Measurements from ENCODE around the gene MED15. TPM values are rescaled to one million over a fixed set of nuclear protein-coding genes. Genes with fewer than 3 reads are reported as not detected.

The MED15 gene
- total and polyA plus RNA-seq, 2 experiments from 2014 or later = 29.2 to 43.5 TPM

GRCh38 chr22:20487715-20488114, 19.7 kb upstream of the MED15 start:
- Histone ChIP-seq H3K4me2 (no peak overlapping the region), H3F3A (replicated peaks; ENCODE audit: low read depth) (no peaks in the 10 kb centered on the region), H3K4me1 (ENCODE audit: insufficient read depth) (no peaks in the 10 kb centered on the region), H3K79me2 (replicated peaks; ENCODE audit: insufficient read depth) (no peaks in the 10 kb centered on the region), H4K20me1 (replicated peaks; ENCODE audit: insufficient read depth) (0 out of 2 replicates have a peak, but pooled peaks cover 3% of the 10 kb centered on the region), H3K27ac (ENCODE audit: low read depth) (no peak overlapping the region), H3K27me3 (ENCODE audit: insufficient read depth) (no peaks in the 10 kb centered on the region), H3K9me2 (ENCODE audit: insufficient read depth) (0 out of 2 replicates have a peak, but pooled peaks cover 3% of the 10 kb centered on the region), H3K36me3 (ENCODE audit: insufficient read depth) (no peaks in the 10 kb centered on the region), H2AFZ (no peak overlapping the region), H3K4me3 (no peak overlapping the region)
- TF ChIP-seq, protein P1, sequence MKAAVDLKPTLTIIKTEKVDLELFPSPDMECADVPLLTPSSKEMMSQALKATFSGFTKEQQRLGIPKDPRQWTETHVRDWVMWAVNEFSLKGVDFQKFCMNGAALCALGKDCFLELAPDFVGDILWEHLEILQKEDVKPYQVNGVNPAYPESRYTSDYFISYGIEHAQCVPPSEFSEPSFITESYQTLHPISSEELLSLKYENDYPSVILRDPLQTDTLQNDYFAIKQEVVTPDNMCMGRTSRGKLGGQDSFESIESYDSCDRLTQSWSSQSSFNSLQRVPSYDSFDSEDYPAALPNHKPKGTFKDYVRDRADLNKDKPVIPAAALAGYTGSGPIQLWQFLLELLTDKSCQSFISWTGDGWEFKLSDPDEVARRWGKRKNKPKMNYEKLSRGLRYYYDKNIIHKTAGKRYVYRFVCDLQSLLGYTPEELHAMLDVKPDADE (IDR thresholded peaks at IDR 0.05) = no peak
- TF ChIP-seq ZNF462 (CRISPR knock-in tag; IDR thresholded peaks at IDR 0.05) (no peak), CREB1 (CRISPR knock-in tag; IDR thresholded peaks at IDR 0.05; ENCODE audit: low read depth) (no peak), JUNB (IDR thresholded peaks at IDR 0.05; ENCODE audit: unreplicated experiment) (no peak), ZNF331 (CRISPR knock-in tag; IDR thresholded peaks at IDR 0.05; ENCODE audit: low read depth) (no peak), NANOG (IDR thresholded peaks at IDR 0.05; ENCODE audit: borderline replicate concordance) (no peak), EZH2phosphoT487 (IDR thresholded peaks at IDR 0.05; ENCODE audit: unreplicated experiment) (no peak)
- TF ChIP-seq, protein P2, sequence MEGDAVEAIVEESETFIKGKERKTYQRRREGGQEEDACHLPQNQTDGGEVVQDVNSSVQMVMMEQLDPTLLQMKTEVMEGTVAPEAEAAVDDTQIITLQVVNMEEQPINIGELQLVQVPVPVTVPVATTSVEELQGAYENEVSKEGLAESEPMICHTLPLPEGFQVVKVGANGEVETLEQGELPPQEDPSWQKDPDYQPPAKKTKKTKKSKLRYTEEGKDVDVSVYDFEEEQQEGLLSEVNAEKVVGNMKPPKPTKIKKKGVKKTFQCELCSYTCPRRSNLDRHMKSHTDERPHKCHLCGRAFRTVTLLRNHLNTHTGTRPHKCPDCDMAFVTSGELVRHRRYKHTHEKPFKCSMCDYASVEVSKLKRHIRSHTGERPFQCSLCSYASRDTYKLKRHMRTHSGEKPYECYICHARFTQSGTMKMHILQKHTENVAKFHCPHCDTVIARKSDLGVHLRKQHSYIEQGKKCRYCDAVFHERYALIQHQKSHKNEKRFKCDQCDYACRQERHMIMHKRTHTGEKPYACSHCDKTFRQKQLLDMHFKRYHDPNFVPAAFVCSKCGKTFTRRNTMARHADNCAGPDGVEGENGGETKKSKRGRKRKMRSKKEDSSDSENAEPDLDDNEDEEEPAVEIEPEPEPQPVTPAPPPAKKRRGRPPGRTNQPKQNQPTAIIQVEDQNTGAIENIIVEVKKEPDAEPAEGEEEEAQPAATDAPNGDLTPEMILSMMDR (conservative IDR thresholded peaks at IDR 0.05; ENCODE audit: low read depth in 2 of 2) = no peak
- TF ChIP-seq, protein P3, sequence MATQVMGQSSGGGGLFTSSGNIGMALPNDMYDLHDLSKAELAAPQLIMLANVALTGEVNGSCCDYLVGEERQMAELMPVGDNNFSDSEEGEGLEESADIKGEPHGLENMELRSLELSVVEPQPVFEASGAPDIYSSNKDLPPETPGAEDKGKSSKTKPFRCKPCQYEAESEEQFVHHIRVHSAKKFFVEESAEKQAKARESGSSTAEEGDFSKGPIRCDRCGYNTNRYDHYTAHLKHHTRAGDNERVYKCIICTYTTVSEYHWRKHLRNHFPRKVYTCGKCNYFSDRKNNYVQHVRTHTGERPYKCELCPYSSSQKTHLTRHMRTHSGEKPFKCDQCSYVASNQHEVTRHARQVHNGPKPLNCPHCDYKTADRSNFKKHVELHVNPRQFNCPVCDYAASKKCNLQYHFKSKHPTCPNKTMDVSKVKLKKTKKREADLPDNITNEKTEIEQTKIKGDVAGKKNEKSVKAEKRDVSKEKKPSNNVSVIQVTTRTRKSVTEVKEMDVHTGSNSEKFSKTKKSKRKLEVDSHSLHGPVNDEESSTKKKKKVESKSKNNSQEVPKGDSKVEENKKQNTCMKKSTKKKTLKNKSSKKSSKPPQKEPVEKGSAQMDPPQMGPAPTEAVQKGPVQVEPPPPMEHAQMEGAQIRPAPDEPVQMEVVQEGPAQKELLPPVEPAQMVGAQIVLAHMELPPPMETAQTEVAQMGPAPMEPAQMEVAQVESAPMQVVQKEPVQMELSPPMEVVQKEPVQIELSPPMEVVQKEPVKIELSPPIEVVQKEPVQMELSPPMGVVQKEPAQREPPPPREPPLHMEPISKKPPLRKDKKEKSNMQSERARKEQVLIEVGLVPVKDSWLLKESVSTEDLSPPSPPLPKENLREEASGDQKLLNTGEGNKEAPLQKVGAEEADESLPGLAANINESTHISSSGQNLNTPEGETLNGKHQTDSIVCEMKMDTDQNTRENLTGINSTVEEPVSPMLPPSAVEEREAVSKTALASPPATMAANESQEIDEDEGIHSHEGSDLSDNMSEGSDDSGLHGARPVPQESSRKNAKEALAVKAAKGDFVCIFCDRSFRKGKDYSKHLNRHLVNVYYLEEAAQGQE (IDR thresholded peaks at IDR 0.05; ENCODE audit: unreplicated experiment) = no peak
- Mint-ChIP-seq H3K27me3 (ENCODE audit: insufficient read depth, low read depth, poor library complexity) (peaks cover 14% of the 10 kb centered on the region), H3K27ac (no peak overlapping the region), H3K9me3 (no peaks in the 10 kb centered on the region), H3K4me1 (peaks cover 6% of the 10 kb centered on the region), H3K36me3 (ENCODE audit: low read depth) (no peaks in the 10 kb centered on the region; the same call in 2 of the 3 replicates), H3K4me3 (no peak overlapping the region)
- DNase-seq (ENCODE audit: low spot score) (no peak), ATAC-seq (no peak)
